Heart left ventricle (tissue), 16 donors: ENCODE measurements around the gene CRYBG2. TPM values are rescaled to one million over a fixed set of nuclear protein-coding genes. Genes with fewer than 3 reads are reported as not detected.

Source experiments
- ATAC-seq, 4 donors: fragments of 200-7000 bp; cut with Tn5 transposase; one replicate each; pipeline ENCODE4 v1.9.1; 2020 to 2022; ENCODE audit warnings: moderate library complexity in 4 of 4, mild to moderate bottlenecking in 3 of 4, moderate number of reproducible peaks in 1 of 4
- DNase-seq, 5 donors: peaks; one replicate each; pipeline ENCODE4 v3.0.0-alpha.2; 2020
- H3K27ac ChIP-seq, 12 donors: fragments of 200-600 bp; sonication (generic) in 4 of 12; one replicate each; pipeline versions ENCODE4 v1.5.0 to v1.8.0; 2016 to 2022; ENCODE audit warnings: mild to moderate bottlenecking in 2 of 12
- H3K27me3 ChIP-seq, 9 donors: fragments of 200-600 bp; sonication (generic) in 2 of 9; one replicate each; pipeline versions ENCODE4 v1.5.1 to v1.8.0; 2016 to 2022; ENCODE audit warnings: mild to moderate bottlenecking in 3 of 9
- H3K36me3 ChIP-seq, 9 donors: fragments of 200-600 bp; sonication (generic) in 2 of 9; one replicate each; pipeline versions ENCODE4 v1.5.0 to v1.8.0; 2018 to 2022; ENCODE audit warnings: mild to moderate bottlenecking in 2 of 9
- H3K4me1 ChIP-seq, 12 donors: fragments of 200-600 bp; sonication (generic) in 4 of 12; one replicate each; pipeline versions ENCODE4 v1.5.0 to v1.8.0; 2016 to 2022; ENCODE audit warnings: mild to moderate bottlenecking in 3 of 12
- H3K4me3 ChIP-seq, 12 donors: fragments of 200-600 bp; sonication (generic) in 4 of 12; one replicate each; pipeline versions ENCODE4 v1.5.0 to v1.8.0; 2017 to 2022; ENCODE audit warnings: mild to moderate bottlenecking in 9 of 12, moderate library complexity in 4 of 12
- H3K9me3 ChIP-seq, 12 donors: fragments of 200-600 bp; sonication (generic) in 4 of 12; one replicate each; pipeline versions ENCODE4 v1.5.0 to v1.8.0; 2016 to 2022; ENCODE audit warnings: mild to moderate bottlenecking in 1 of 12
- POLR2A ChIP-seq, 2 donors: fragments of 450-650 bp; IDR thresholded peaks; one replicate each; pipeline ENCODE4 v1.6.1; 2017; ENCODE audit warnings: antibody characterized with exemption in 2 of 2, mild to moderate bottlenecking in 2 of 2, moderate library complexity in 2 of 2
- WGBS, 4 donors: extraction: QIAGEN DNeasy Blood & Tissue Kit in 2 of 4; methylation state at CpG; one replicate each; pipeline versions ENCODE4 v1.1.5 to v1.1.7; 2013 to 2018; 5-methylcytosine and 5-hydroxymethylcytosine counted together
- intact Hi-C, 10 donors: fragments of 100-400 bp; cut with DNase I; formaldehyde crosslinking; loops; one replicate each; pipeline versions ENCODE4 v1.11.1 to v1.14.2; 2022
- polyA plus RNA-seq, 2 donors: library from polyadenylated mRNA; stranded (reverse); fragments of 200-250 nt; gene quantifications; one replicate each; pipeline ENCODE4 v1.2.3, GENCODE V29; 2013
- total RNA-seq, 9 donors: library from RNA; depleted of rRNA in 2 of 9; stranded (reverse); fragments of >200 nt in 2 of 9; fragmentation: NEBNext Ultra II Directional in 3 of 9; extraction: Animal tissue kit (Norgen Biotek cat#: 25700) in 3 of 9; gene quantifications; one replicate each; pipeline versions ENCODE4 v1.1.0 to v1.2.4, GENCODE V29; 2016 to 2023
- TF ChIP-seq, protein P1 (sequence below), 12 donors: fragments of 200-600 bp; sonication (generic) in 4 of 12; IDR thresholded peaks; one replicate each; pipeline versions ENCODE4 v1.5.0 to v1.8.0; 2018 to 2022; ENCODE audit warnings: antibody characterized with exemption in 12 of 12, mild to moderate bottlenecking in 5 of 12
- donor health status: ischemic (EF 13 %, LVEDD 7.1; RV severe dilation, severe dysfunction).
- donor health status: healthy with polysubstance abuse.
- donor health status: DM: no; HTN: yes; CAD: no.
- donor health status: DM: no; HTN: no; CAD: no.
- donor health status: ischemic (EF 25% LVEDD 6.9; RV normal size, moderate dysfunction).
- donor health status: ischemic (EF 25% LVEDD 5.7; RV mildly dilated, moderate dysfunction).
- donor health status: healthy.
- donor health status: DM: yes; HTN: yes; CAD: no.
- donor health status: ischemic (EF 35%, LVEDD 5.7; RV mildly dilated, moderate dysfunction).
- donor health status: nonischemic (EF 11% LVEDD 7.7; RV severe dilation, severe dysfunction).
- donor health status: DM: yes; HTN: yes; CAD: no.
- donor health status: PGD.
- donor health status: ischemic (EF 29% LVEDD 5.4; RV normal size, mild dysfunction).
- donor health status: nonischemic (EF 23%, LVEDD 6.1; RV moderate dilation, normal function).

Gene CRYBG2
- total and polyA plus RNA-seq, 11 donors, result 0.25 to 0.45 TPM; not detected in 9

GRCh38 chr1:26395754-26396153 lies 41.8 kb upstream of the CRYBG2 start:
- no peak overlapping the region for H3K27ac ChIP-seq
- H3K4me1 ChIP-seq, result no peaks in the 10 kb centered on the region
- DNase-seq, result no peak
- intact Hi-C loops, result no loop called here
- 78 to 80% (median 79%) methylated on average over 8 of the region's 8 CpGs for WGBS, 4 donors
- no peak for ATAC-seq
- no peak overlapping the region for H3K4me3 ChIP-seq
- no peaks in the 10 kb centered on the region for H3K36me3 ChIP-seq
- TF ChIP-seq POLR2A (IDR thresholded peaks at IDR 0.05), result no peak
- TF ChIP-seq, protein P1, sequence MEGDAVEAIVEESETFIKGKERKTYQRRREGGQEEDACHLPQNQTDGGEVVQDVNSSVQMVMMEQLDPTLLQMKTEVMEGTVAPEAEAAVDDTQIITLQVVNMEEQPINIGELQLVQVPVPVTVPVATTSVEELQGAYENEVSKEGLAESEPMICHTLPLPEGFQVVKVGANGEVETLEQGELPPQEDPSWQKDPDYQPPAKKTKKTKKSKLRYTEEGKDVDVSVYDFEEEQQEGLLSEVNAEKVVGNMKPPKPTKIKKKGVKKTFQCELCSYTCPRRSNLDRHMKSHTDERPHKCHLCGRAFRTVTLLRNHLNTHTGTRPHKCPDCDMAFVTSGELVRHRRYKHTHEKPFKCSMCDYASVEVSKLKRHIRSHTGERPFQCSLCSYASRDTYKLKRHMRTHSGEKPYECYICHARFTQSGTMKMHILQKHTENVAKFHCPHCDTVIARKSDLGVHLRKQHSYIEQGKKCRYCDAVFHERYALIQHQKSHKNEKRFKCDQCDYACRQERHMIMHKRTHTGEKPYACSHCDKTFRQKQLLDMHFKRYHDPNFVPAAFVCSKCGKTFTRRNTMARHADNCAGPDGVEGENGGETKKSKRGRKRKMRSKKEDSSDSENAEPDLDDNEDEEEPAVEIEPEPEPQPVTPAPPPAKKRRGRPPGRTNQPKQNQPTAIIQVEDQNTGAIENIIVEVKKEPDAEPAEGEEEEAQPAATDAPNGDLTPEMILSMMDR (IDR thresholded peaks at IDR 0.05), result no peak
- peaks cover 0 to 9% (median 0%) of the 10 kb centered on the region in 9 donors for H3K27me3 ChIP-seq
- H3K9me3 ChIP-seq, result no peaks in the 10 kb centered on the region

GRCh38 chr1:26391450-26391849 lies 37.5 kb upstream of the CRYBG2 start:
- no peaks in the 10 kb centered on the region for H3K4me1 ChIP-seq
- peaks cover 0 to 33% (median 0%) of the 10 kb centered on the region in 9 donors for H3K27me3 ChIP-seq
- H3K9me3 ChIP-seq, result no peaks in the 10 kb centered on the region
- TF ChIP-seq, protein P1 (IDR thresholded peaks at IDR 0.05), result peak in 3 of 12 donors; percentile 14 to 29 (median 19)
- no peak for TF ChIP-seq POLR2A (IDR thresholded peaks at IDR 0.05)
- ATAC-seq (no peak), DNase-seq (no peak)
- no peak overlapping the region for H3K27ac ChIP-seq
- H3K4me3 ChIP-seq, result no peak overlapping the region
- no peaks in the 10 kb centered on the region for H3K36me3 ChIP-seq
- intact Hi-C loops, result no loop called here
- WGBS, 4 donors, result 5 to 7% (median 5%) methylated on average over 3 of the region's 3 CpGs

- no peak for ATAC-seq
These were observed 35.8 kb upstream of the CRYBG2 start for GRCh38 chr1:26389604-26390247.

GRCh38 chr1:26388791-26389445 lies 35.0 kb upstream of the CRYBG2 start:
- Histone ChIP-seq H3K4me3 (no peak overlapping the region), H3K9me3 (no peaks in the 10 kb centered on the region), H3K27me3 (peaks cover 0 to 33% (median 0%) of the 10 kb centered on the region in 9 donors), H3K36me3 (no peaks in the 10 kb centered on the region), H3K27ac (no peak overlapping the region), H3K4me1 (peaks cover 0 to 8% (median 0%) of the 10 kb centered on the region in 12 donors)
- TF ChIP-seq POLR2A (IDR thresholded peaks at IDR 0.05), result no peak
- TF ChIP-seq, protein P1 (IDR thresholded peaks at IDR 0.05), result no peak
- intact Hi-C loops, result no loop called here
- DNase-seq, result no peak
- ATAC-seq, result no peak
- WGBS, 4 donors, result 68 to 81% (median 73%) methylated on average over 7 of the region's 7 CpGs

More at GRCh38 chr1:26389604-26390247, 35.8 kb upstream of the CRYBG2 start:
- no peaks in the 10 kb centered on the region for H3K36me3 ChIP-seq
- peaks cover 0 to 8% (median 0%) of the 10 kb centered on the region in 12 donors for H3K4me1 ChIP-seq
- intact Hi-C loops, result no loop called here
- H3K27ac ChIP-seq, result no peak overlapping the region
- no peak for DNase-seq
- TF ChIP-seq POLR2A (IDR thresholded peaks at IDR 0.05), result no peak
- TF ChIP-seq, protein P1 (IDR thresholded peaks at IDR 0.05), result no peak
- H3K27me3 ChIP-seq, result peaks cover 0 to 33% (median 0%) of the 10 kb centered on the region in 9 donors
- 66 to 86% (median 75%) methylated on average over 4 of the region's 4 CpGs for WGBS, 4 donors
- H3K4me3 ChIP-seq, result no peak overlapping the region
- no peaks in the 10 kb centered on the region for H3K9me3 ChIP-seq
